Activated B cell treated with CpG ODN at 0.5 μM for 24 hours (primary cell): ENCODE measurements around the gene MAP3K21. TPM values are rescaled to one million over a fixed set of nuclear protein-coding genes. Genes with fewer than 3 reads are reported as not detected.

Experiments
- ATAC-seq: fragments of 200-7000 bp; cut with Tn5 transposase; one replicate; pipeline ENCODE4 v1.10.0; 2021; ENCODE audit warnings: low read depth, mild to moderate bottlenecking, moderate library complexity
- CTCF ChIA-PET: fragments of 350-600 bp; sonication (Branson Sonifier 250); formaldehyde crosslinking; loops from one replicate; lab custom pipeline; 2021; ENCODE audit warnings: antibody characterized with exemption; lab: Charles Lee
- POLR2A ChIA-PET: fragments of 350-600 bp; sonication (Branson Sonifier 250); formaldehyde crosslinking; loops from one replicate; lab custom pipeline; 2021; ENCODE audit warnings: antibody characterized with exemption; lab: Charles Lee
- DNase-seq: peaks from one replicate; pipeline ENCODE4 v3.0.0; 2022
- H3K27ac Mint-ChIP-seq: one replicate; pipeline ENCODE4 v1.8.0; 2020; ENCODE audit warnings: mixed read lengths
- H3K27me3 Mint-ChIP-seq: one replicate; pipeline ENCODE4 v1.8.0; 2021; ENCODE audit warnings: mixed read lengths
- H3K36me3 Mint-ChIP-seq: one replicate; pipeline ENCODE4 v1.8.0; 2021; ENCODE audit warnings: low read depth, mixed read lengths
- H3K4me1 Mint-ChIP-seq: one replicate; pipeline ENCODE4 v1.8.0; 2021; ENCODE audit warnings: mixed read lengths
- H3K4me3 Mint-ChIP-seq: one replicate; pipeline ENCODE4 v1.8.0; 2020; ENCODE audit warnings: mild to moderate bottlenecking, mixed read lengths
- H3K9me3 Mint-ChIP-seq: one replicate; pipeline ENCODE4 v1.8.0; 2020; ENCODE audit warnings: mixed read lengths
- intact Hi-C: fragments of 100-400 bp; cut with micrococcal nuclease; formaldehyde crosslinking; loops from one replicate; pipeline ENCODE4 v1.15.1; 2024
- total RNA-seq: library from RNA; stranded (reverse); gene quantifications from 2 replicates; pipeline ENCODE4 v1.2.3, GENCODE V29; 2022
- TF ChIP-seq, protein P1 (sequence below): fragments of 200-600 bp; IDR thresholded peaks from one replicate; pipeline ENCODE4 v1.8.0; 2022; ENCODE audit warnings: antibody characterized with exemption, mild to moderate bottlenecking

MAP3K21 gene
- total RNA-seq, 1 donor from 2014 or later = 1.5 TPM

DNA sequence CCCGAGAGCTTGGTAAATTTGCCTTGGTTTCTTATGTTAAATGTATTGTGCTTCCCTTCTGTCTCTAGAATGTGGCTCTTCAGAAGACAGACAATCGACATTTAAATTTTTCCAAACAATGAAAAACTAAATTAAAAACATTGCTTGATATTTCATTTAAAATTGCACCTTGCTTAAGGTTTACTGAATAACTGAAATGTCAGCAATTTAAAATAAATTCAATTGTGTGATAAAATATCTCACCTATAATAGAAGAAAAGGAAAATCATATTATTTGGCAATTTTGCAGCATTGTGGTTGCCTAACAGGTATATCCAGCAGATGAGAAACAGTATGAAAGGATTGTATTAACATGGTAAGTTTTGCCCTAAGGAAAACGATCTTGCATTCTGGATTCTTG lies 56.5 kb downstream of the MAP3K21 start:
- no peaks in the 10 kb centered on the region for H3K9me3 Mint-ChIP-seq
- H3K27me3 Mint-ChIP-seq = peaks cover 2% of the 10 kb centered on the region

DNA sequence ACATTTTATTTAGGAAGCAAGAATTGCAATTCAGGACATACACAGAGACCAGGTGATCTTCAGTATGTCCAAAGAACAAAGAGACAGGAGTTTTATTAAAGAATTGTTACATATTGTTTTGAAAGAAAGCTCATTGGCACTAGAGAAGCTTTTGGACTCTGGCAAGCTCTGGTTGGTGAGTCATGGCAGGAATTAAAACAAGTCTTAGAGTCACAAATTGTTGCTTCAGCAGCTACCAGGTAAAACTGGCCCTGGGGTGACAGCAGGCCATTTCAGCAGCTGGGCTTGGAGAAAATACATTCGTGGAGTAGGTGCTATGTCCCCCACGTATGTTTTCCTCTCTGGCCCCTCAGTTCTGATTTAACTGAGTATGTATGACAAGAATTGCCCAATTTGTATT lies 58.8 kb downstream of the MAP3K21 start:
- peaks cover 7% of the 10 kb centered on the region for H3K36me3 Mint-ChIP-seq
- H3K9me3 Mint-ChIP-seq = no peaks in the 10 kb centered on the region
- TF ChIP-seq, protein P1, sequence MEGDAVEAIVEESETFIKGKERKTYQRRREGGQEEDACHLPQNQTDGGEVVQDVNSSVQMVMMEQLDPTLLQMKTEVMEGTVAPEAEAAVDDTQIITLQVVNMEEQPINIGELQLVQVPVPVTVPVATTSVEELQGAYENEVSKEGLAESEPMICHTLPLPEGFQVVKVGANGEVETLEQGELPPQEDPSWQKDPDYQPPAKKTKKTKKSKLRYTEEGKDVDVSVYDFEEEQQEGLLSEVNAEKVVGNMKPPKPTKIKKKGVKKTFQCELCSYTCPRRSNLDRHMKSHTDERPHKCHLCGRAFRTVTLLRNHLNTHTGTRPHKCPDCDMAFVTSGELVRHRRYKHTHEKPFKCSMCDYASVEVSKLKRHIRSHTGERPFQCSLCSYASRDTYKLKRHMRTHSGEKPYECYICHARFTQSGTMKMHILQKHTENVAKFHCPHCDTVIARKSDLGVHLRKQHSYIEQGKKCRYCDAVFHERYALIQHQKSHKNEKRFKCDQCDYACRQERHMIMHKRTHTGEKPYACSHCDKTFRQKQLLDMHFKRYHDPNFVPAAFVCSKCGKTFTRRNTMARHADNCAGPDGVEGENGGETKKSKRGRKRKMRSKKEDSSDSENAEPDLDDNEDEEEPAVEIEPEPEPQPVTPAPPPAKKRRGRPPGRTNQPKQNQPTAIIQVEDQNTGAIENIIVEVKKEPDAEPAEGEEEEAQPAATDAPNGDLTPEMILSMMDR = no peak
- no peak overlapping the region for H3K4me3 Mint-ChIP-seq
- no peaks in the 10 kb centered on the region for H3K4me1 Mint-ChIP-seq
- ATAC-seq (no peak), DNase-seq (no peak)
- peaks cover 8% of the 10 kb centered on the region for H3K27me3 Mint-ChIP-seq
- ChIA-PET POLR2A (no interaction called here), CTCF (no interaction called here)
- no peak overlapping the region for H3K27ac Mint-ChIP-seq
- intact Hi-C loops = no loop called here

More for the DNA sequence above, 56.5 kb downstream of the MAP3K21 start:
- TF ChIP-seq, protein P1 = no peak
- intact Hi-C loops = no loop called here
- no peaks in the 10 kb centered on the region for H3K4me1 Mint-ChIP-seq
- DNase-seq = no peak
- no peak overlapping the region for H3K4me3 Mint-ChIP-seq
- H3K36me3 Mint-ChIP-seq = peaks cover 7% of the 10 kb centered on the region
- H3K27ac Mint-ChIP-seq = no peak overlapping the region
- CTCF ChIA-PET = interaction anchor here (0.5 kb wide), 1 partner anchor 21 kb away, joined by 3 read pairs; no protein-coding TSS in a partner anchor
- POLR2A ChIA-PET = no interaction called here
- ATAC-seq = no peak

DNA sequence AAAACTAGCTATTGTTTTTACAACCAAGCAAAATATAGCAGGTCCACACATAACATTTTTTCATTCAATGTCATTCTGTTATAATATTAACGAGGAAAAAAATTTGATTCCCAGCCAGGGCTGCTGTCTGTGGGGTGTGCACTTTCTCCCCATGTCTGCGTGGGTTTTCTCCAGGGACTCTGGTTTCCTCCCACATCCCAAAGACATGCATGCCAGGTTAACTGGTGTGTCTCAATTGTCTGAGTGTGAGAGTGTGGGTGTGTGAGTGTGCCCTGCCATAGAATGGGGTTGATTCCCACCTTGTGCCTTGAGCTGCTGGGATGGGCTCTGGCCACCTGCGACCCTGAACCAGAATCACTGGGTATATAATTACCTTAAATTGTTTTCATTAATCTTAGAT lies 60.1 kb downstream of the MAP3K21 start:
- TF ChIP-seq, protein P1 = no peak
- POLR2A ChIA-PET = no interaction called here
- peaks cover 5% of the 10 kb centered on the region for H3K36me3 Mint-ChIP-seq
- CTCF ChIA-PET = interaction anchor here (1.2 kb wide), 1 partner anchor 8 kb away, joined by 3 read pairs; no protein-coding TSS in a partner anchor
- H3K4me1 Mint-ChIP-seq = no peaks in the 10 kb centered on the region
- H3K27ac Mint-ChIP-seq = no peak overlapping the region
- no peaks in the 10 kb centered on the region for H3K9me3 Mint-ChIP-seq
- intact Hi-C loops = no loop called here
- H3K4me3 Mint-ChIP-seq = no peak overlapping the region
- ATAC-seq (no peak), DNase-seq (no peak)
- H3K27me3 Mint-ChIP-seq = peaks cover 15% of the 10 kb centered on the region

DNA sequence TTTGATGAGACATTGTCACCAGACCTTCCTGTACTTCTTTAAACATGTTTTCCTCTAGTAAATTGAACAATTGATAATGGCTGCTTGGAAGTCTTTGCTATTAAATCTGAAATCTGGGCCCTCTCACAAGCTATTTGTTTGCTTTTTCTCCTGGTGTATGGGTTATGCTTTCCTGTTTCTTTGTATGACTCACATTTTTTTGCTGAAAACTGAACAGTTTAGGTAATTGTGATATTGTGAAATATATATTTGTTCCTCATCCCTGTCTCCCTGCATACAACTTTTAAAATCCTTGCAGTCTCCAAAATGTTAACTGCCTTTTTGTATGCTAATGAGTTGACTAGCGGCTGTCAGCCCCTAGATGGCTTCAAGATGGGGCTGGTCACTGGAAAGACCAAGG lies 61.6 kb downstream of the MAP3K21 start:
- Mint-ChIP-seq H3K27me3 (peaks cover 15% of the 10 kb centered on the region), H3K36me3 (no peaks in the 10 kb centered on the region), H3K4me3 (no peak overlapping the region), H3K9me3 (no peaks in the 10 kb centered on the region), H3K4me1 (no peaks in the 10 kb centered on the region), H3K27ac (no peak overlapping the region)
- intact Hi-C loops = no loop called here
- ChIA-PET POLR2A (no interaction called here), CTCF (no interaction called here)
- ATAC-seq (no peak), DNase-seq (no peak)
- TF ChIP-seq, protein P1 = no peak

DNA sequence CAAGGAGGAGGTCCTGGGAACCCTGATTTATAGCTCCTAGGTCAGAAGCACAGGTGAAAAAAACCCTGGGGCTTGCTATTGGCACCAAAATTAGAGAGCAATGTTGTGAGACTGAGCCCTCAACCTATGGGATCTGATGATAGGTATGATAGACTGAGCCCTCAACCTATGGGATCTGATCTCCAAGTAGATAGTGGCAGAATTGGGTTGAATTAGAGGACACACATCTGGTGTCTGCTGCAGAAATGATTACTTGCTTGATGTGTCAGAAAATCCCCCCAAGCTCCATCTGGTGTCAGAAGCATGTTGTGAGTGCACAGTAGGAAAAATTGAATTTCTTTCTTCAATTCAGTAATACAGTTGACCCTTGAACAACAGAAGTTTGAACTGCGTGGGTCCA lies 62.4 kb downstream of the MAP3K21 start:
- intact Hi-C loops = no loop called here
- TF ChIP-seq, protein P1 = no peak
- Mint-ChIP-seq H3K27me3 (peaks cover 15% of the 10 kb centered on the region), H3K4me3 (no peak overlapping the region), H3K4me1 (no peaks in the 10 kb centered on the region), H3K36me3 (no peaks in the 10 kb centered on the region), H3K27ac (no peak overlapping the region), H3K9me3 (no peaks in the 10 kb centered on the region)
- POLR2A ChIA-PET = no interaction called here
- DNase-seq (no peak), ATAC-seq (no peak)
- CTCF ChIA-PET = no interaction called here
